ENCODE results near the gene OTOP1.

OTOP1 gene

GRCh38 chr4:4233610-4234009 lies 6.9 kb upstream of the OTOP1 start:
- Histone ChIP-seq H3K27ac (ENCODE audit: low read depth, low read length, poor library complexity, severe bottlenecking) (no peak overlapping the region), H3K9me2 (ENCODE audit: low read depth, low read length) (no peaks in the 10 kb centered on the region), H3K4me3 (ENCODE audit: low read depth, low read length, poor library complexity, severe bottlenecking) (no peak overlapping the region), H3K27me3 (ENCODE audit: insufficient read depth, low read length) (no peaks in the 10 kb centered on the region), H3K9ac (ENCODE audit: low read length) (no peak overlapping the region), H3K36me3 (ENCODE audit: insufficient read depth, low read length) (no peaks in the 10 kb centered on the region; the same call in 1 of the 2 replicates), H3K4me1 (ENCODE audit: insufficient read depth, low read length, severe bottlenecking) (no peaks in the 10 kb centered on the region), H2AFZ (ENCODE audit: low read length) (no peak overlapping the region), H3F3A (ENCODE audit: insufficient read depth, low read length) (no peaks in the 10 kb centered on the region), H3K9me3 (ENCODE audit: low read length) (no peaks in the 10 kb centered on the region), H3K4me2 (ENCODE audit: low read length) (no peak overlapping the region), H4K20me1 (ENCODE audit: insufficient read depth, low read length) (no peaks in the 10 kb centered on the region), H3K79me2 (ENCODE audit: insufficient read depth, low read length) (no peaks in the 10 kb centered on the region)
- TF ChIP-seq EZH2 (IDR thresholded peaks at IDR 0.05; ENCODE audit: borderline replicate concordance, low read length): no peak
- TF ChIP-seq CTCF (IDR thresholded peaks at IDR 0.05; ENCODE audit: low read length): no peak

DNA sequence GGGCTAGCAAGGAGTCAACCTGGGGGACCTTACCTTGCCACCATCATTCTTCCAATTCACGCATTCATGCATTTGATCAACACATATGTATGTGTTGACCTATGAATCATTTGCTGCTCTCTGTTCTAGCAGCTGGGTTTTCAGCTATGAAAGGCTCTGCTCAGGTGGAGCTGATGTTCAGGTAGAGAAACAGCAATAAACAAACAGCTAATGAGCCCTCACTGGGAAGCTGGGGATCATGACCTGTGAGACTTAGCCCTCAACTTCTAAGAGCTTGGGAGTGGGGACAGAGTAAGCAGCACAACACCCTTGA lies 1.6 kb upstream of the OTOP1 start:
- Histone ChIP-seq H3K9me3 (ENCODE audit: low read length) (no peaks in the 10 kb centered on the region), H3K27me3 (ENCODE audit: insufficient read depth, low read length) (no peaks in the 10 kb centered on the region), H3K79me2 (ENCODE audit: insufficient read depth, low read length) (no peaks in the 10 kb centered on the region), H3F3A (ENCODE audit: insufficient read depth, low read length) (no peaks in the 10 kb centered on the region), H3K9me2 (ENCODE audit: low read depth, low read length) (no peaks in the 10 kb centered on the region), H3K4me3 (ENCODE audit: low read depth, low read length, poor library complexity, severe bottlenecking) (no peak overlapping the region), H3K4me2 (ENCODE audit: low read length) (no peak overlapping the region), H3K9ac (ENCODE audit: low read length) (no peak overlapping the region), H4K20me1 (ENCODE audit: insufficient read depth, low read length) (no peaks in the 10 kb centered on the region), H3K27ac (ENCODE audit: low read depth, low read length, poor library complexity, severe bottlenecking) (no peak overlapping the region), H3K36me3 (ENCODE audit: insufficient read depth, low read length) (no peaks in the 10 kb centered on the region), H3K4me1 (ENCODE audit: insufficient read depth, low read length, severe bottlenecking) (no peaks in the 10 kb centered on the region), H2AFZ (ENCODE audit: low read length) (no peak overlapping the region)
- TF ChIP-seq CTCF (IDR thresholded peaks at IDR 0.05; ENCODE audit: low read length) (no peak), EZH2 (IDR thresholded peaks at IDR 0.05; ENCODE audit: borderline replicate concordance, low read length) (no peak)

- Histone ChIP-seq H3K36me3 (ENCODE audit: insufficient read depth, low read length) (no peaks in the 10 kb centered on the region), H2AFZ (ENCODE audit: low read length) (no peak overlapping the region), H3K27me3 (ENCODE audit: insufficient read depth, low read length) (no peaks in the 10 kb centered on the region), H4K20me1 (ENCODE audit: insufficient read depth, low read length) (no peaks in the 10 kb centered on the region), H3K79me2 (ENCODE audit: insufficient read depth, low read length) (no peaks in the 10 kb centered on the region), H3K9ac (ENCODE audit: low read length) (no peak overlapping the region), H3K27ac (ENCODE audit: low read depth, low read length, poor library complexity, severe bottlenecking) (no peak overlapping the region), H3K9me2 (ENCODE audit: low read depth, low read length) (no peaks in the 10 kb centered on the region), H3K4me1 (ENCODE audit: insufficient read depth, low read length, severe bottlenecking) (no peaks in the 10 kb centered on the region), H3K4me2 (ENCODE audit: low read length) (no peak overlapping the region), H3K9me3 (ENCODE audit: low read length) (no peaks in the 10 kb centered on the region), H3F3A (ENCODE audit: insufficient read depth, low read length) (no peaks in the 10 kb centered on the region), H3K4me3 (ENCODE audit: low read depth, low read length, poor library complexity, severe bottlenecking) (no peak overlapping the region)
- no peak for TF ChIP-seq CTCF (IDR thresholded peaks at IDR 0.05; ENCODE audit: low read length)
- no peak for TF ChIP-seq EZH2 (IDR thresholded peaks at IDR 0.05; ENCODE audit: borderline replicate concordance, low read length)
Observed at GRCh38 chr4:4227510-4228355, 1.0 kb upstream of the OTOP1 start.

Data from OCI-LY1 (cell line).